T-helper 22 cell (primary cell): ENCODE measurements around the gene PHLDB1.
"Not testable (repeated sequence)": the region's sequence is repeated elsewhere in the genome, so short reads cannot be mapped to it uniquely, and the experiment has no call there.

Experiments used
- DNase-seq: peaks from one replicate; pipeline ENCODE4 v3.0.0-alpha.2; 2020; ENCODE audit warnings: low read depth

Gene PHLDB1

DNA sequence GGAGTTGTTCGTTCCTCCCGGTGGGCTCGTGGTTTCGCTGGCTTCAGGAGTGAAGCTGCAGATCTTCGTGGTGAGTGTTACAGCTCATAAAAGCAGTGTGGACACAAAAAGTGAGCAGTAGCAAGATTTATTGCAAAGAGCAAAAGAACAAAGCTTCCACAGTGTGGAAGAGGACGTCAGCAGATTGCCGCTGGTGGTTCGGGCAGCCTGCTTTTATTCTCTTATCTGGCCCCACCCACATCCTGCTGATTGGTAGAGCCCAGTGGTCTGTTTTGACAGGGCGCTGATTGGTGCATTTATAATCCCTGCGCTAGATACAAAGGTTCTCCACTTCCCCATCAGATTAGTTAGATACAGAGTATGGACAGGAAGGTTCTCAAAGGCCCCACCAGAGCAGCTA, 80.9 kb downstream of the PHLDB1 start:
- DNase-seq = not testable (repeated sequence)

DNA sequence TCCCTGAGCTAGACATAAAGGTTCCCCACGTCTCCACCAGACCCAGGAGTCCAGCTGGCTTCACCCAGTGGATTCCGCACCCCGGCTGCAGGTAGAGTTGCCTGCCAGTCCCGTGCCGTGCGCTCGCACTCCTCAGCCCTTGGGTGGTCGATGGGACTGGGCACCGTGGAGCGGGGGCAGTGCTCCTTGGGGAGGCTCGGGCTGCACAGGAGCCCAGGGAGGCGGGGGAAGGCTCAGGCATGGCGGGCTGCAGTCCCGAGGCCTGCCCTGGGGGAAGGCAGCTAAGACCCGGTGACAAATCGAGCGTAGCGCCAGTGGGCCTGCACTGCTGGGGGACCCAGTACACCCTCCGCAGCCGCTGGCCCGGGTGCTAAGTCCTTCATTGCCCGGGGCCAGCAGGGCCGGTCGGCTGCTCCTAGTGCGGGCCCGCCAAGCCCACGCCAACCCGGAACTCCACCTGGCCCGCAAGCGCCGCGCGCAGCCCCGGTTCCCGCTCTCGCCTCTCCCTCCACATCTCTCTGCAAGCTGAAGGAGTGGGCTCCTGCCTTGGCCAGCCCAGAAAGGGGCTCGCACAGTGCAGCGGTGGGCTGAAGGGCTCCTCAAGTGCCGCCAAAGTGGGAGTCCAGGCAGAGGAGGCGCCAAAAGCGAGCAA, 81.6 kb downstream of the PHLDB1 start:
- no peak for DNase-seq

DNA sequence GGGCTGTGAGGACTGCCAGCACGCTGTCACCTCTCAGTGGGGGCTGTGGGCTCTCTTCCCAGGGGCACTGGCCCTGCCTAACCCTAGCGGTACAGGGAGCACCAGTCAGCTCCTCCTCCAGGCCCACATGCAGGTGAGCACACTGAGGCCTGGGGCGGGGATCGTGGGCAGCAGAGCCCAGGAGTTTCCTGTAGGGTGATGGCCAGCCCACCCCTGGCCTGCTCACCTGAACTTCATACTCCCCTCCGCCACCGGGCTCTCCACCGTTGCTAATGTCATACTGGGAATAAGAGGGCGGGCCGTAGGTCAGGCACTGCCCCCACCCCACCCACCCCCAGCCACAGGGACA, 82.1 kb downstream of the PHLDB1 start:
- no peak for DNase-seq

DNA sequence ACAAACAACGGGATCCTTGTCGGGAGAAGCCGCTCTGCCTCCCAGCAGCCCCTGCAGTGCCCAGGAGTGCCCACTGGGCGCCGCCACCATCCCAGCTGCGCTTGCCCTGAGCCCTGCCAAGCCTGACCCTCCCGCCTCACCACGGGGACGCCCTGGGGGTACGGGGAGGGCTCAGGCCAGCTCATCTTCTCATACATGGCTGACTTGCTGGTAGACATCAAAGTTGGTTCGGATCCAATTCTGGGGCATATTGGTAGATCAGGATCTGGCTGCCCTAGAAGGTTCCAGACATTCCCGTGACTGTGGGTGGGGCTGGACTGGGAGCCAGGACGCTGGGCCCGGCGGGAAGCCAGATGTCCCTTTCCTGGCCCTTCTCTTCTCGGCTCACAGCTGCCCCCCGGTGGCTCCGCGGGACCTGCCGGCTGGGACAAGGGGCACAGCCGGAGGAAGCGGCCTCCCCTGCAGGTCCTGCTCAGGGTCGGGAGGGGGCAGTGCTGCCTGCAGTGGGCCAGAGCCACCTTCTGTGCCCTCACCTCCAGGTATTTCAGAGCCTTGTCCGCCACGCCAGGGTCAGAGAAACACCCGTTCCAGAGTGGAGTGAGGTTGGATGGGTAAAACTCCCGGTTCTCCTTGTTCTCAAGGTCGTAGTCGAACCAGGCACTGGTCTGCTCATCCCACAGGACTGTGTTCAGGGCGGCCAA, 82.6 kb downstream of the PHLDB1 start:
- peak; percentile 60 for DNase-seq

DNA sequence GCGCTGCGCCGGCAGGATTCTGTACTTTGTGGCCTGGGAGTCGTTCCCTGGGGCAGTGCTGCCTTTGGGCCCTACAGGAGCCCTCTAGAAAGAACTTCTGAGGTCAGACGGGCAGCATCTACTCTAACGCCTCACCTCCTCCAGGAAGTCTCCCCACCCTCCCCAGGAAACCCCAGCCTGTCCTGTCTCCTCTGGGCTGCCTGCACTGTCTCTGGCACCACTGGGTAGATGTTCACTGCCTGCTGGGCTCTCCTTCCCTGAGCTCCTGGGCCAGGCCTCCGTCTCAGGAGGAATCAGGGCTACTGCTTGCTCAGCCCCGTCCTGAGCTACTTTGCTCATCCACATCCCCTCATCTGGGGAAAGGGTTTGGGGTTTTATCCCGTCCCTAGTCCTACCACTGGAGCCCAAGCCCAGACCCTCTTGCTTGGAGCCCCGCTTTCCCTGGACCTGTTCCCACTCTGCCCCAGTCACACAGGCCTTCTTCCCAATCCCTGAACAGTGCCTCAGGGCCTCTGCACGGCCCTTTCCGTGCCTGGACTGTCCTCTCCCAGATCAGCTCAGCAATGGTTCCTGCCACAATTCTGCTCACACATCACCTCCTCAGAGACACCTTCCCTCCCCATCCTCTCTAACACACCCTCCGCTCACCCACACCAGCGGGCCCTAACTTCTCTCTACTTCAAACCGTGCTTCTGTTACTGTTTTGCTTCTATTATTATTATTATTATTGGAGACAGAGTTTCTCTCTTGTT, 83.3 kb downstream of the PHLDB1 start:
- no peak for DNase-seq

DNA sequence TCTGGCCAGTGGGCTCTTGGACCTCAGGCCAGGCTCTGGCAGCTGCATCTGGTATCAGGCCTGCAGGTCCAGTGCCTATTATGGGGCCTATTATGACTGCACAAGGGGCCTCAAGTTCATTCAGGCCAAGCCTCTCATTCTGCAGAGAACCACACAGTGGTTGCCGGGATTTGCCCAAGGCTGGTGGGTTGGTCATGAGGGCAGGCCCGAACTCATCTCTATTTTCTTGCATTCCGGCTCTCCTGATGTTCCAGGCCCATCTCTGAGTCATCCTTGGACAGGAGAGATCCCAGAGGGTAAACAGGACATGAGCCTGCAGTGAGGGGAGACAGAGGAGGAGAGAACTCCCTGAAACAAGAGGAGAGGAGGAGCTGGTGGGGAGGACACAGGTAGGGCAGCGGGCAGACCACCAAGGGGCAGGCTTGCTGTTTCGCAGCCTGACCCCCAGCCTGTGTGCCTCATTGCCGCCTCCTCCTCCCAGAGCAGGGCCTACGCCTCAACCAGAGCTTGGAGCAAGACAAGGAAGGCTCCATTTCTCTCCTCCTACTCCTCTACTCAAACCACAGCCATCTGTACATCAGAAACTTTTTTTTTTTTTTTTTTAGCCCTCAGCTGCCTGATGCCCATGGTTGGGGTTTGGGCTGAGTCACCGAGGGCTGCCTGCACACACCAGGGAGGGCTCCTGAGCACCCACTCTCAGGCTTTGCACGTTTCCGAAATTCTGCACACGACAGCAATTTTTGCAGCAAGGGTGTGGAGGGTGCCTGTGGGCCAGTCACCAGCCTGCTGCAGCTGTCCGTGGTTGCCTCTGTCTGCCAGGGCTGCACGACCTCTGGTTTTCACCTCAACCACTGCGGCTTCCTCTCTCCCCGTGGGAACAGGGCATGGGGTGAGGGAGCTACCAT, 84.8 kb downstream of the PHLDB1 start:
- DNase-seq = peak; percentile 70

DNA sequence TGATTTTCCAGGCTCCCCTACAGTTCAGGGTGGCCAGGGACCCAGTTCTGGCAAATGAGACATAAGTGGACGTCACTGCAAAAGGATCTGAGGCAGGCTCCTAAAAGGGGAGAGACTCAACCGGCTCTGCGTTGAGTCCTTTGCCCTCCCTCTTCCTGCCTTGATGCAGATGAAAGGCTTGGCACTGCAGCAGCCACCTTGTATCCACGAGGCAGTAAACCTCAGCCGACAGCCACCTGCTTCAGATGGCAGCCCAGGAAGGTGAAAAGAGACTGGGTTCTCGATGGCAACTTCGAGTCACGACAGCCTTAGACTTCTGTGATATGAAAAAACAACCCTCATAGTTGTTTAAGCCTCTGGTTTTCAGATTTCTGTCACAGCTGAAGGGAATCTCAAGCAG, 86.8 kb downstream of the PHLDB1 start:
- DNase-seq = no peak

DNA sequence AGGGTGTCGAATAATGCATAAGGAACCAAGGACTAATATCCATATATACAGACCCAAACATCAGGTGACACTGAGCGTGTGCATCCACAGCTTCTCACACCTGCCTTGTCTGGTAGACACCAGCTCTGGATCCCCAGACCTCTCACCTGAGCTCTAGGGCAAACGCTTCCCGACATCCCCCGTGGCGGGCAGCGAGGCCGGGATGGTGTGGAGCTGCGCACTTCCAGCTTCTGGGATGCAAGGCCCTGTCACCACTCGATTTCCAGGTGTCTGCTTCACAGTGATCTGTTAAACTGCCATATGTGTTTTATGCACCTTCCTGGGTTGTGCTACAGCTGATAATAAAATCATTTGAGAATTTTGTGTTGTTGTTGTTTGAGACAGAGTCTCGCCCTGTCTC, 87.4 kb downstream of the PHLDB1 start:
- DNase-seq = no peak

DNA sequence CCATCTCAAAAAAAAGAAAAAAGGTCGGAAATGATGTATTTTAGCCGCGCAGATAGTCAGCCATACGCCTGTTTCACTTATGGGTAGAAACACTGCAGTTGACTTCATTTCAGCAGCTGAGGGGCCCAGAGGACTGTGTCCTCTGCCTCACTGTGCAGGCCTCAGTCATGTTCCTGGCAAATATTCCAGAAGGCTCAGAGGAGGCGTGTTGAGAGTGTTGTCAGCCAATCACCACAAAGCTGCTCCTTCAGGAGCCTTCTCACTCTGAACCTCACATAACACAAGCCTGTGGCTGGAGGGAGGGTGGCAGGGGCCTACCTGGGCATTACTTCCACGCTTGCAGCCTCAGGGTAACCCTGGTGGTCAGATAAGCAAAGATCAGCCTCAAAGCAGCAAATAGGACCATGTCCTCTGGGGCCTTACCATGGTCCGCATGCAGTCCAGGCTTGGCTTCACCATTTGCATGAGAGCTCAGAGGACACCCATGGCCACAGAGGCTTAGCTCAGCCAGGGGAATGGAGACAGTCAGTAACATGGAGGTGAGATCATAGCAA, 89.3 kb downstream of the PHLDB1 start:
- DNase-seq = no peak

DNA sequence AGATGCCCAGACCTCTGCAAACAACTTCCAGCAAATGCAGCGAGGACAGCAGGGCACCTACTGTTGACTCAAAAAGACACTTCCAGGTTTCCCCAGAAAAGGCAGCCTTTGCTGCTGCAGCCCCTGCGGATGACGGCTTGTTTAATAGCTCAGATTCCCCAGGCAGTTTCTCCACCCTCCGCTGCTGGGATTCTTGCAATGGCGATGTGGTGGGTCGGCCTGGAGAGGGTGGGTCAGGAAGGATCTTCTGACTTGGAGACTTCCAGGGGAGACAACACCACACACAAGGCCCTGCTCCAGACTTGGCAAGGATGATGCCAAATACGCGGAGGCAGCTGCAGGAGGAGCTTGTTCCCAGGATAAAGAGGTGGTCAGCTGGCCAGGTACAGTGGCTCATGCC, 89.9 kb downstream of the PHLDB1 start:
- DNase-seq = no peak

DNA sequence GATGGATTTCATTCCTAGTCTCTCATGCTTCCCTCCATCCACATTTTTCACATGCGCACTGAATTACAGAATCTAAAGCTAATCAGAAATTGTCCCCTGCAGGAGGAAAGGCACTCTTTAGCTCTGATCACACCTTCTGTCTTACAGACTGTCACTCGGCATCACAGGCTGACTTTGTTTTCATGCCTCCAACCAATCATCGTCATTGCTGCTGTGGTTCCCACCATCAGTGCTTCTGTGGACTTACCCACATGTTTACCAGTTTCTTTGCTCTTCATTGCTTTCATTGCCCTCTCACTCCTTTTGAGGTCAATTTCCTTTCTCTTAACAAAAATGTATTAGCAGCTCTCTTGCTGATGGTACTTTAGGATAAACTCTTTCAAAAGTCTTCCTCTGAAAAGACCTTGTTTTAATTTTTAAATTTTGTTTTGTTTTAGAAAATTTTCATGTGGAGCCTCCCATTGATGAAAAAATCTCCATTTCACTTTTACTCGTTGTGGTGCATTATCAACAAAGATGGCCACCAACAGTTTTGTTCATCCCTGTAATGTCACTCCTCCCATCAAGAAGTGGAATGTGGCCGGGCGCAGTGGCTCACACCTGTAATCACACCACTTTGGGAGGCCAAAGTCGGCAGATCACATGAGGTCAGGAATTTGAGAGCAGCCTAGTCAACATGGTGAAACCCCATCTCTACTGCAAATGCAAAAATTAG, 92.2 kb downstream of the PHLDB1 start:
- DNase-seq = peak; percentile 61

DNA sequence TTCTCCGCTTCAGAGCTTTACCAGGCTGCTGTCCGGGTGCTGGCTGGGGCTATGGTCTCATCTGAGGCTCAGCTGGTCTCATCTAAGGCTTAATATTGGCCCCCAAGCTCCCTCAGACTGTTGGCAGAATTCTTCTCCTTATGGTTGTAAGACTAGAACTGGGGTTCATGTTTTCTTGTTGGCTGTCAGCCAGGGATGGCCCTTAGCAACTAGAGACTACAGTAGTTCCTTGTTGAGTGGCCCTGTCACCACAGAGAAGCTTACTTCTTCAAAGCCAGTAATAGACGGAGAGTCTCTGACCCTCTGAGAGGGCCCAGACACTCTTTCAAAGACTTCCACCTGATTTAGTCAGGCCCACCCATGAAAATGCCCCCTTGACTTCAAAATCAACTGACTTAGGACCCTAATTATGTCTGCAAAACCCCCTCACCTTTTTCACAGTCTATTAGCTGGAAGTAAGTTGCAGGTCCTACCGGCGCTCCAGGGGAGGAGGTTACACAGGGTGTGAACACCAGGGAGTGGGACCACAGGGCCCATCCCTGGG, 96.2 kb downstream of the PHLDB1 start:
- no peak for DNase-seq

DNA sequence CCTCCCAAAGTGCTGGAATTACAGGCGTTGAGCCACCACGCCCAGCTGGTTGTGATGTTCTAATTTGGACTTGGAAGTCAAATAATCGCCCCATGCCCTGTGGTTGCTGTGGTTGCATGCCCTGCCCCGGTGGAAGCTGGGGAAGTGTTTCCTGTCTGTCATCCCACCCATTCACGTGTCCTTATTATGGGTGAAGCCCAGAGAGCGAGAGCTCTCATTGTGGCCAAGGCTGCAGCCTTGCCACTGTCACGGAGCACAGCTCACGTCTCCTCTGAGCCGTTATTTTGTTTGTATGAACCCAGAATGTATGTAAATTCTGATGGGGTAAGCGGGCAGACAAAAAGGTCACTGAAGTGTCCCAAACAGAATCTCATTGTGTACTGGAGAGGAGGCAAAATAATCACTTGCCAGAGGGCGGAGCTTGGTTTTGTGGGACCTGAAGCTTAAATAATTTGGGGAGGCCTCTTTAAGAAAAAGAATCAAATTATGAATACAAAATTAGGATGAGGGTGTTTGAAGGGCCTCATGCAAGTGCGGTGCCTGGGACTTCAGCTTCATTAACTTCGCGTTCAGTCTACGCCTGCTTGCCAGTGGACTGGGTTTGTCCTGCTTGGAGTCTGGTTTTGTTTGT, 97.8 kb downstream of the PHLDB1 start:
- DNase-seq = peak; percentile 54

DNA sequence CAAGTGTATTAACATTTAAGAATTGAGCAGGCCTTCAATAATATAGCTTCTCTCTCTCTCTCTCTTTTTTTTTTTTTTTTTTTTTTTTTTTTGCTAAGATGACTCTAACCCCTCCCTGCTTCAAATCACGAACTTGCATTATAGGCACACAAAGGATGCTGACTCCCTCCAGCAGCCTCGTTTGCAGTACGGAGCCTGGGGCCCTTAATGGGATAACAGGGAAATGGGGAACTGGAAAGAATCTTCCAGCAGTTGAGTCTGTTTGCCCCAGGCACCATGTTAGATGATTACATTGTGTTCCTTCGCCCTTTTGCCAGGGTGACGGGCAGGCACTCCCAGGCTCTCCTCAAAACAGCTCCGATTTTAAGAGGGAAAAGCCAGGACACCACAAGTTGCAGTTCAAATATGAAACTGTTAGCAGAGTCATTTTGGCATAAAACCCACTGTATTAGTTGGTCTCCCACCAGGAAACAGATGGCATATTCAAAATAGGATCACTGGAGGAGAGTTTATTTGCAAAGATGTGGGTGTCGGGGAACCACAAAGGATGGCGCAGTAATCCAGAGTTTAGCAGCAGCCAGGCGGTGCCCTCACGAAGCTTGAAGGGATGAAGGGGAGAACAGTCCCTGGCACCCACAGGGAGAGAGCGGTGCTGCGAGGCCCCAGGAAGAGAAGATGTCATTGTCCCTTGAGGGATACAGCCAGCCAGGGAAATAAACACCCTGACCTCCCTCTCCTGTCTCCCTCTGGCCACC, 98.6 kb downstream of the PHLDB1 start:
- DNase-seq = no peak

DNA sequence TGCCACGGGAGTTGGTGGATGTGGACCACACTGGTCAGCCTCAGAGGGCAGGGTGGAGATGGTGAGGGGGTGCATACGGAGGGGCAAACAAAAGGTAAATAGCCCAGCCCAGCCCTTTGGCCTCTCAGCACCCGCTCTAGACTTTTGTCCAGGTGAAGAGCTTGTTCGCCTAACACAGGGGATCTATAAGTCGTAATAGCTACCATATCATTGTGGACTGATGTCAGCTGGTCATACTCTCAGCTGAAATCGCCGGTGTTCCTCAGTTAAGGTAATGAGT, 99.1 kb downstream of the PHLDB1 start:
- DNase-seq = no peak
